ENCODE results near the gene HYCC1. TPM values are rescaled to one million over a fixed set of nuclear protein-coding genes. Genes with fewer than 3 reads are reported as not detected.
"Not testable (repeated sequence)": the region's sequence is repeated elsewhere in the genome, so short reads cannot be mapped to it uniquely, and the experiment has no call there.

The HYCC1 gene
- total RNA-seq, 1 experiment from 2014 or later, result 52.3 TPM

DNA sequence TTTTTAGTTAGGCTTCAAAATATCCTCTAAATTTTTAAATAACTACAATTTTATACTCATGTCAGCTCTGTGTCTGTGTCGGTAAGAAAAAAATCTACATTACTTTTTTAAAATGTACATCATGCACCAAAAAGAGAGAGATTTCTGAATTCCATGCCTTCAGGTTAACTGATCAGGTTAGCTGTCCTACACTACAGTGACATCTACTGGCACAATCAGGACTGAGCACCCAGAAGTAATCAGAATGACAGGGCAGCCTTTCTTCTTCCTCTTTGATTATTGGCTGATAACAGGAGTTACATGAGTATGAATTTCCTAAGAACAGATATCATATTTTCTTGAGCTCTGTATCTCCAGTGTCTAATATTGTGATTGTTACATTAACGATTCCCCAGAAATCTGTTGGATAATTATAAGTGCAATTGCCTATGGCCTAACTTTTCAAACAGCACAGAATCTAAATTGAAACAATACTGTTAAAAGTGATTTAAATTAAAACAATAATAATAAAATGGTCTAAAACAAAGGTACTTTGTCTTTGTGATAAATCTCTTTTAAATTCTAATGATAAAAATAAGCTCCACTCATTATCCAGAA lies 41.8 kb upstream of the HYCC1 start:
- no TSS peak for BruUV-seq (replicated peaks)
- CTCF ChIA-PET, result interaction anchor here (0.6 to 1.9 kb wide), 5 partner anchors 119 to 494 kb away, joined by 3 to 14 read pairs (median 3); no protein-coding TSS in a partner anchor
- in situ Hi-C loops (cut with HindIII; ENCODE audit: low pct_unique_long_range_greater_than_20kb, low sequenced_read_pairs) (no loop called here), intact Hi-C loops (cut with micrococcal nuclease; ENCODE audit: unreplicated experiment) (loop anchor here (1.0 to 5.0 kb wide), 4 partner anchors 118 to 495 kb away; no protein-coding TSS in a partner anchor)
- H3K27ac ChIP-seq (ENCODE audit: low read length), result no peak overlapping the region
- no peaks in the 10 kb centered on the region for H3K4me1 ChIP-seq (ENCODE audit: control insufficient read depth, insufficient read depth, low read length)
- POLR2A ChIA-PET, result interaction anchor here (0.6 kb wide), 1 partner anchor 161 kb away, joined by 4 read pairs; no protein-coding TSS in a partner anchor
- H3K27me3 ChIP-seq (ENCODE audit: control insufficient read depth, insufficient read depth, low read length), result no peaks in the 10 kb centered on the region
- H3K36me3 ChIP-seq (ENCODE audit: control insufficient read depth, insufficient read depth, low read length), result no peaks in the 10 kb centered on the region
- TF ChIP-seq, protein P1, sequence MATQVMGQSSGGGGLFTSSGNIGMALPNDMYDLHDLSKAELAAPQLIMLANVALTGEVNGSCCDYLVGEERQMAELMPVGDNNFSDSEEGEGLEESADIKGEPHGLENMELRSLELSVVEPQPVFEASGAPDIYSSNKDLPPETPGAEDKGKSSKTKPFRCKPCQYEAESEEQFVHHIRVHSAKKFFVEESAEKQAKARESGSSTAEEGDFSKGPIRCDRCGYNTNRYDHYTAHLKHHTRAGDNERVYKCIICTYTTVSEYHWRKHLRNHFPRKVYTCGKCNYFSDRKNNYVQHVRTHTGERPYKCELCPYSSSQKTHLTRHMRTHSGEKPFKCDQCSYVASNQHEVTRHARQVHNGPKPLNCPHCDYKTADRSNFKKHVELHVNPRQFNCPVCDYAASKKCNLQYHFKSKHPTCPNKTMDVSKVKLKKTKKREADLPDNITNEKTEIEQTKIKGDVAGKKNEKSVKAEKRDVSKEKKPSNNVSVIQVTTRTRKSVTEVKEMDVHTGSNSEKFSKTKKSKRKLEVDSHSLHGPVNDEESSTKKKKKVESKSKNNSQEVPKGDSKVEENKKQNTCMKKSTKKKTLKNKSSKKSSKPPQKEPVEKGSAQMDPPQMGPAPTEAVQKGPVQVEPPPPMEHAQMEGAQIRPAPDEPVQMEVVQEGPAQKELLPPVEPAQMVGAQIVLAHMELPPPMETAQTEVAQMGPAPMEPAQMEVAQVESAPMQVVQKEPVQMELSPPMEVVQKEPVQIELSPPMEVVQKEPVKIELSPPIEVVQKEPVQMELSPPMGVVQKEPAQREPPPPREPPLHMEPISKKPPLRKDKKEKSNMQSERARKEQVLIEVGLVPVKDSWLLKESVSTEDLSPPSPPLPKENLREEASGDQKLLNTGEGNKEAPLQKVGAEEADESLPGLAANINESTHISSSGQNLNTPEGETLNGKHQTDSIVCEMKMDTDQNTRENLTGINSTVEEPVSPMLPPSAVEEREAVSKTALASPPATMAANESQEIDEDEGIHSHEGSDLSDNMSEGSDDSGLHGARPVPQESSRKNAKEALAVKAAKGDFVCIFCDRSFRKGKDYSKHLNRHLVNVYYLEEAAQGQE (IDR thresholded peaks at IDR 0.05; ENCODE audit: insufficient read depth in 1 of 2, low read depth in 2 of 2, low read length in 1 of 2), result no peak
- TF ChIP-seq, protein P2, sequence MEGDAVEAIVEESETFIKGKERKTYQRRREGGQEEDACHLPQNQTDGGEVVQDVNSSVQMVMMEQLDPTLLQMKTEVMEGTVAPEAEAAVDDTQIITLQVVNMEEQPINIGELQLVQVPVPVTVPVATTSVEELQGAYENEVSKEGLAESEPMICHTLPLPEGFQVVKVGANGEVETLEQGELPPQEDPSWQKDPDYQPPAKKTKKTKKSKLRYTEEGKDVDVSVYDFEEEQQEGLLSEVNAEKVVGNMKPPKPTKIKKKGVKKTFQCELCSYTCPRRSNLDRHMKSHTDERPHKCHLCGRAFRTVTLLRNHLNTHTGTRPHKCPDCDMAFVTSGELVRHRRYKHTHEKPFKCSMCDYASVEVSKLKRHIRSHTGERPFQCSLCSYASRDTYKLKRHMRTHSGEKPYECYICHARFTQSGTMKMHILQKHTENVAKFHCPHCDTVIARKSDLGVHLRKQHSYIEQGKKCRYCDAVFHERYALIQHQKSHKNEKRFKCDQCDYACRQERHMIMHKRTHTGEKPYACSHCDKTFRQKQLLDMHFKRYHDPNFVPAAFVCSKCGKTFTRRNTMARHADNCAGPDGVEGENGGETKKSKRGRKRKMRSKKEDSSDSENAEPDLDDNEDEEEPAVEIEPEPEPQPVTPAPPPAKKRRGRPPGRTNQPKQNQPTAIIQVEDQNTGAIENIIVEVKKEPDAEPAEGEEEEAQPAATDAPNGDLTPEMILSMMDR (IDR thresholded peaks at IDR 0.05), result peak; percentile 93; the same call in 1 of the 2 replicates
- no peaks in the 10 kb centered on the region for H3K9me3 ChIP-seq (ENCODE audit: control insufficient read depth, insufficient read depth, low read depth, low read length)
- peak; percentile 61 for DNase-seq (ENCODE audit: low read depth, low spot score)
- ATAC-seq, result peak; percentile 92
- no peak overlapping the region for H3K4me3 ChIP-seq (ENCODE audit: low read depth in 2 of 2, low read length in 2 of 2)

DNA sequence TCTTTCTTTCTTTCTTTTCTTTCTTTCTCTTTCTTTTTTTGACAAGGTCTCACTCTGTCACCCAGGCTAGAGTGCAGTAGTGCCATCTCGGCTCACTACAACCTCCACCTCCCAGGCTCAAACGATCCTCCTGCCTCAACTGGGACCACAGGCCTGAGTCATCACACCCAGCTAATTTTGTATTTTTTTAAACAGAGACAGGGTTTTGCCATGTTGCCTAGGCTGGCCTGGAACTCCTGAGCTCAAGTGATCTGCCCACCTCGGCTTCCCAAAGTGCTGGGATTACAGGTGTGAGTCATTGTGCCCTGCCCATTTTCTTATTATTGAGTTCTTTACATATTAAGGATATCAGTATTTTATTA lies 37.2 kb upstream of the HYCC1 start:
- in situ Hi-C loops (cut with HindIII; ENCODE audit: low pct_unique_long_range_greater_than_20kb, low sequenced_read_pairs); DNase-seq (ENCODE audit: low read depth, low spot score); H3K4me1 ChIP-seq (ENCODE audit: control insufficient read depth, insufficient read depth, low read length); H3K4me3 ChIP-seq (ENCODE audit: low read depth in 2 of 2, low read length in 2 of 2); CTCF ChIA-PET; ATAC-seq; H3K27me3 ChIP-seq (ENCODE audit: control insufficient read depth, insufficient read depth, low read length); POLR2A ChIA-PET; intact Hi-C loops (cut with micrococcal nuclease; ENCODE audit: unreplicated experiment); H3K9me3 ChIP-seq (ENCODE audit: control insufficient read depth, insufficient read depth, low read depth, low read length); H3K27ac ChIP-seq (ENCODE audit: low read length); BruUV-seq (replicated peaks); H3K36me3 ChIP-seq (ENCODE audit: control insufficient read depth, insufficient read depth, low read length): not testable (repeated sequence)

DNA sequence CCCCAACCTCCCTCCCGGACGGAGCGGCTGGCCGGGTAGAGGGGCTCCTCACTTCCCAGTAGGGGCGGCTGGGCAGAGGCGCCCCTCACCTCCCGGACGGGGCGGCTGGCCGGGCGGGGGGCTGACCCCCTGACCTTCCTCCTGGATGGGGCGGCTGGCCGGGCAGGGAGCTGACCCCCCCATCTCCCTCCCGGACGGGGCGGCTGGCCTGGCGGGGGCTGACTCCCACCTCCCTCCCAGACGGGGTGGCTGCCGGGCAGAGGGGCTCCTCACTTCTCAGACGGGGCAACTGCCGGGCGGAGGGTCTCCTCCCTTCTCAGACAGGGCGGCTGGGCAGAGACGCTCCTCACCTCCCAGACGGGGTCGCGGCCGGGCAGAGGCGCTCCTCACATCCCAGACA lies 32.4 kb upstream of the HYCC1 start:
- CTCF ChIA-PET, result not testable (repeated sequence)

DNA sequence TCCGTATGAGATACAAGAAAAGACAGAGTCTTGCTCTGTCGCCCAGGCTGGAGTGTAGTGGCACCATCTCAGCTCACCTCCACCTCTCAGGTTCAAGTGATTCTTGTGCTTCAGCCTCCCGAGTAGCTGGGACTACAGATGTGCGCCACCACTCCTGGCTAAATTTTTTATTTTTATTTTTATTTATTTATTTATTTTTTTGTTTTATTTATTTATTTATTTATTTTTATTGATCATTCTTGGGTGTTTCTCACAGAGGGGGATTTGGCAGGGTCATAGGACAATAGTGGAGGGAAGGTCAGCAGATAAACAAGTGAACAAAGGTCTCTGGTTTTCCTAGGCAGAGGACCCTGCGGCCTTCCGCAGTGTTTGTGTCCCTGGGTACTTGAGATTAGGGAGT lies 31.2 kb upstream of the HYCC1 start:
- H3K4me3 ChIP-seq (ENCODE audit: low read depth in 2 of 2, low read length in 2 of 2); DNase-seq (ENCODE audit: low read depth, low spot score); H3K9me3 ChIP-seq (ENCODE audit: control insufficient read depth, insufficient read depth, low read depth, low read length); H3K36me3 ChIP-seq (ENCODE audit: control insufficient read depth, insufficient read depth, low read length); BruUV-seq (replicated peaks); CTCF ChIA-PET; H3K27ac ChIP-seq (ENCODE audit: low read length); ATAC-seq; in situ Hi-C loops (cut with HindIII; ENCODE audit: low pct_unique_long_range_greater_than_20kb, low sequenced_read_pairs); H3K4me1 ChIP-seq (ENCODE audit: control insufficient read depth, insufficient read depth, low read length); H3K27me3 ChIP-seq (ENCODE audit: control insufficient read depth, insufficient read depth, low read length); intact Hi-C loops (cut with micrococcal nuclease; ENCODE audit: unreplicated experiment): not testable (repeated sequence)
- POLR2A ChIA-PET, result interaction anchor here (0.7 kb wide), 2 partner anchors 58 to 184 kb away, joined by 4 to 6 read pairs; no protein-coding TSS in a partner anchor

More for the DNA sequence above, 32.4 kb upstream of the HYCC1 start:
- H3K36me3 ChIP-seq (ENCODE audit: control insufficient read depth, insufficient read depth, low read length); BruUV-seq (replicated peaks); POLR2A ChIA-PET; in situ Hi-C loops (cut with HindIII; ENCODE audit: low pct_unique_long_range_greater_than_20kb, low sequenced_read_pairs); H3K9me3 ChIP-seq (ENCODE audit: control insufficient read depth, insufficient read depth, low read depth, low read length); intact Hi-C loops (cut with micrococcal nuclease; ENCODE audit: unreplicated experiment); H3K4me3 ChIP-seq (ENCODE audit: low read depth in 2 of 2, low read length in 2 of 2); DNase-seq (ENCODE audit: low read depth, low spot score); H3K4me1 ChIP-seq (ENCODE audit: control insufficient read depth, insufficient read depth, low read length); ATAC-seq; H3K27ac ChIP-seq (ENCODE audit: low read length); H3K27me3 ChIP-seq (ENCODE audit: control insufficient read depth, insufficient read depth, low read length): not testable (repeated sequence)

All from Panc1 (cell line).